ENCODE measurements around the gene ATRNL1.
"Not testable (repeated sequence)": the region's sequence is repeated elsewhere in the genome, so short reads cannot be mapped to it uniquely, and the experiment has no call there.

Gene ATRNL1

GRCh38 chr10:115219203-115219602 lies 126.0 kb downstream of the ATRNL1 start:
- DNase-seq: no peak

- DNase-seq: no peak
Observed at GRCh38 chr10:115222039-115222438, 128.9 kb downstream of the ATRNL1 start.

- DNase-seq: no peak
Observed at GRCh38 chr10:115239761-115240160, 146.6 kb downstream of the ATRNL1 start.

GRCh38 chr10:115250784-115251183 lies 157.6 kb downstream of the ATRNL1 start:
- DNase-seq: no peak

- DNase-seq: not testable (repeated sequence)
Observed at GRCh38 chr10:115253765-115254164, 160.6 kb downstream of the ATRNL1 start.

GRCh38 chr10:115272482-115272881 lies 179.3 kb downstream of the ATRNL1 start:
- DNase-seq: no peak

- no peak for DNase-seq
Observed at GRCh38 chr10:115278294-115278693, 185.1 kb downstream of the ATRNL1 start.

GRCh38 chr10:115295213-115295805 lies 202.1 kb downstream of the ATRNL1 start:
- no peak for DNase-seq

GRCh38 chr10:115300080-115300479 lies 206.9 kb downstream of the ATRNL1 start:
- DNase-seq: no peak

GRCh38 chr10:115319669-115320068 lies 226.5 kb downstream of the ATRNL1 start:
- DNase-seq: not testable (repeated sequence)

GRCh38 chr10:115321360-115321759 lies 228.2 kb downstream of the ATRNL1 start:
- DNase-seq: no peak

- DNase-seq: no peak
Observed at GRCh38 chr10:115328331-115328730, 235.2 kb downstream of the ATRNL1 start.

- no peak for DNase-seq
Observed at GRCh38 chr10:115335366-115335765, 242.2 kb downstream of the ATRNL1 start.

- DNase-seq: no peak
Observed at GRCh38 chr10:115355162-115355760, 262.1 kb downstream of the ATRNL1 start.

GRCh38 chr10:115367920-115368319 lies 274.8 kb downstream of the ATRNL1 start:
- not testable (repeated sequence) for DNase-seq

GRCh38 chr10:115379064-115379463 lies 285.9 kb downstream of the ATRNL1 start:
- no peak for DNase-seq

GRCh38 chr10:115384665-115385064 lies 291.5 kb downstream of the ATRNL1 start:
- no peak for DNase-seq

GRCh38 chr10:115390607-115391006 lies 297.4 kb downstream of the ATRNL1 start:
- no peak for DNase-seq

- DNase-seq: no peak
Observed at GRCh38 chr10:115398026-115398425, 304.9 kb downstream of the ATRNL1 start.

- no peak for DNase-seq
Observed at GRCh38 chr10:115402699-115403098, 309.5 kb downstream of the ATRNL1 start.

GRCh38 chr10:115405838-115406237 lies 312.7 kb downstream of the ATRNL1 start:
- not testable (repeated sequence) for DNase-seq

- no peak for DNase-seq
Observed at GRCh38 chr10:115409347-115409746, 316.2 kb downstream of the ATRNL1 start.

- DNase-seq: no peak
Observed at GRCh38 chr10:115417585-115418265, 324.6 kb downstream of the ATRNL1 start.
